Myocyte (in vitro differentiated cells): ENCODE data around the gene ARFIP1. TPM values are rescaled to one million over a fixed set of nuclear protein-coding genes. Genes with fewer than 3 reads are reported as not detected.
"Not testable (repeated sequence)": the region's sequence is repeated elsewhere in the genome, so short reads cannot be mapped to it uniquely, and the experiment has no call there.

Experiments used
- DNase-seq: peaks from one replicate; pipeline ENCODE4 v3.0.0-alpha.2; 2012; ENCODE audit warnings: low read depth
- total RNA-seq: library from RNA; depleted of rRNA; stranded (reverse); fragments of >200 nt; gene quantifications from 2 replicates; pipeline ENCODE4 v1.2.3, GENCODE V29; 2014

The ARFIP1 gene
- total RNA-seq, 1 donor from 2014 or later, result 26.7 TPM

- no peak for DNase-seq
Observed at GRCh38 chr4:152843481-152844090, 63.8 kb downstream of the ARFIP1 start.

DNA sequence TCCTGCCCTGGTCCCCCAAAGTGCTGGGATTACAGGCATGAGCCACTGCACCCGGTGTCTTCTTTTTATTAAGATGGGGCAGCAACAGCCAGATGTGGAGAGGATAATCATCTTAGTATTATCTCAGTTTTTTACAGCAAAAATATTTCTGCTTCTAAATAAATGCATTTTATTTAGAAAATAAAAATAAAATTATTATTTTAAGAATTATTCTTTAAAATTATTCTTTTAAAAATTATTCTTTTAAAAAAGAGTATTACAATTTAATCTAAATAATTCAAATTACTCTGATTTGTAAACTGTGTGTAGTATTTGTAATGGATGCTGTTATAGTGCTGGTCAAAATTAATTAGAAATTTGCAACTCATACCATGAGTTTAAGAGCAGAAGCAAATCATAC, 67.6 kb downstream of the ARFIP1 start:
- DNase-seq, result no peak

DNA sequence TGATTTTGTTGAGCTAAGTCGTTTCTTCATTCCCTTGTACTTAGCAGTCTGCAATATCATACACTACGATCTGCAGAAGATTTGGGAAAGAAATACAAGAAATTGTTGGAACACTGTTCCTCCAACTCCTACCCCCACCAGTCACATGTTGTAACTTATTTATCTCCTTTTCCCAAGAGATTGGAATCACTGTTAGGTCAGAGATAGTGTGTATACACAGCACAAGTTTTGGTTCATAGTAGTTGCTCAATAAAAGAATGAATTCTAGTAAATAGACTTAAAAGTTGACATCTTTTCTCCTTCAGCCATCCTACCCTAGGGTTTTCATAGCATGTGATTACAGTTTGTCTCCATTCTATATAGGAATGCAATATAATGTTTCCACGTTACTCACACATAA, 68.8 kb downstream of the ARFIP1 start:
- no peak for DNase-seq

DNA sequence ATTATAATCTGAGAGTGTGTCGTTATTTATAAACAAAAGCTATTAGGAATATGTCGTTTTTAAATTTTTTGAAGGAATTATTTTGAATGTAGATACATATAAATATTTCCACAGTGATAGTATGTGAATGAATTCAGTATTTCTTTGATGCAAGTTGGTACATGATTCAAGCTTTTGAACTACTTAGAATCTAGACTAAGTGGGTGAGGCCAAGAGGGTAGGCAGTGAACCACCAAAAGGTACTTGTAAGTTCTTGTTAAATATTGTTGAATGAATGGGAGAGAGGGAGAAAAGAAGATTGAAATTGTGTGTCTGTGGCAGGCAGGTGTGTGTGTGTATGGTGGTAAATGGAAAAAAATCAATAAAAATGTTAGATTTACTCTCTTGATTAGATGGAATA, 69.6 kb downstream of the ARFIP1 start:
- DNase-seq, result no peak

DNA sequence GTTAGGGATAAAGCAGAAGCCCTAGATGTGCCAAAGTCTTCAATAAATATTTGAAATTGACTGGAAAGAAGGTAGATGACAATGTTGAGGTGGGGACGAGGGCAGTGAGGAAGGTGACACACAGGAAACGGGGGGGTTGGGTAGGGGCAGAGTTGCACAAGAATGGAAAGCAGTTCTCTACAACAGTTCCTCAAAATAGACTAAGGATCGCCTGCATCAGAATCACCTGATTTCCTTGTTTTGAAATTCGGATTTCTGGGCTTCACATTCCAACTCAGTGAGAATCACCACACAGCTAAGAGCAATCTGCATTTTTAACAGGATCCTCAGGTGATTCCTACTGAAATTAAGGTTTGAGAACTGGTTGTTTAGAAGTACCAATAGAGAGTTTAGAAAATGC, 70.6 kb downstream of the ARFIP1 start:
- no peak for DNase-seq

DNA sequence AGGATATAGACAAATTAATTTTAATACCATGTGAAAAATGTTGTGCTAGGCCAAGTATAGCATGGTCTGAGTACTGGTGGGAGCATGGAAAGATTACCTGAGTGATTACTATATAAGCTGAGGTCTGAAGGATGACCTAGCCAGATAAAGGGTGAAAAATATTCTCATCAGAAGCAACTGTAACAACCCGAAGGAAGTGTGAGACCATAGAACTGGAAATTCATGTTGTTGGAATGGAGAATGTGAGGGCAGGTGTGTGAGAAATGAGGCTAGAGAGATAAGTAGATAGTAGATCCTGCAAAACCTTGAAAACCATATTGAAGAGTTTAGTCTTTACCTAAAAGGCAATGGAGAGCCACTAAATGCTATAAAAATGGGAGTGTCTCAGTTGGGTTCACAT, 71.5 kb downstream of the ARFIP1 start:
- DNase-seq, result no peak

DNA sequence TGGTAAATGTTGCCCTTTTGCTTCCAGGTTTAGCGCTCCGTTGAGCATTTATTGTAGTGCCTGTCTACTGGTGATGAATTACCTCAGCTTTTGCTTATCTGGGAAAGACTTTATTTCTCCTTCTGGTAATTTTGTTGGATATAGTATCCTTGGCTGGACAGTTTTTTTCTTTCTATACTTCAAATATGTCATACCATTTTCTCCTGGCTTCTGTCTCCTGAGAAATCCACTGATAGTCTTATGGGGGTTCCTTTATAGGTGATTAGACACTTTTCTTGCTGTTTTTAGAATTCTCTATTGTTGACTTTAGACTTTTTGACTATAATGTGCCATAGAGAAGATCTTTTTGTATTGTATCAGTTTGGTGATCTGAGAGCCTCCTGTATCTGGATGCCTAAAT, 73.5 kb downstream of the ARFIP1 start:
- DNase-seq, result no peak

- DNase-seq, result not testable (repeated sequence)
Observed at GRCh38 chr4:152854016-152854415, 74.3 kb downstream of the ARFIP1 start.

- no peak for DNase-seq
Observed at GRCh38 chr4:152856960-152857359, 77.2 kb downstream of the ARFIP1 start.

- DNase-seq, result no peak
Observed at GRCh38 chr4:152858934-152859333, 79.2 kb downstream of the ARFIP1 start.

GRCh38 chr4:152860046-152860445, 80.3 kb downstream of the ARFIP1 start:
- no peak for DNase-seq

GRCh38 chr4:152862608-152863007, 82.9 kb downstream of the ARFIP1 start:
- no peak for DNase-seq

- no peak for DNase-seq
Observed at GRCh38 chr4:152864361-152864760, 84.6 kb downstream of the ARFIP1 start.

DNA sequence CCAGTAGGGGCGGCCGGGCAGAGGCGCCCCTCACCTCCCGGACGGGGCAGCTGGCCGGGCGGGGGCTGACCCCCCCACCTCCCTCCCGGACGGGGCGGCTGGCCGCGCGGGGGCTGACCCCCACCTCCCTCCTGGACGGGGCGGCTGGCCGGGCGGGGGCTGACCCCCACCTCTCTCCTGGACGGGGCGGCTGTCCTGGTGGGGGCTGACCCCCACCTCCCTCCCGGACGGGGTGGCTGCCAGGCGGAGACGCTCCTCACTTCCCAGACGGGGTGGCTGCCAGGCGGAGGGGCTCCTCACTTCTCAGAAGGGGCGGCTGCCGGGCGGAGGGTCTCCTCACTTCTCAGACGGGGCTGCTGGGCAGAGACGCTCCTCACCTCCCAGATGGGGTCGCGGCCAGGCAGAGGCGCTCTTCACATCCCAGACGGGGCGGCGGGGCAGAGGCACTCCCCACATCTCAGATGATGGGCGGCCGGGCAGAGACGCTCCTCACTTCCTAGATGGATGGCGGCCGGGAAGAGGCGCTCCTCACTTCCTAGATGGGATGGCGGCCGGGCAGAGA, 86.8 kb downstream of the ARFIP1 start:
- not testable (repeated sequence) for DNase-seq

DNA sequence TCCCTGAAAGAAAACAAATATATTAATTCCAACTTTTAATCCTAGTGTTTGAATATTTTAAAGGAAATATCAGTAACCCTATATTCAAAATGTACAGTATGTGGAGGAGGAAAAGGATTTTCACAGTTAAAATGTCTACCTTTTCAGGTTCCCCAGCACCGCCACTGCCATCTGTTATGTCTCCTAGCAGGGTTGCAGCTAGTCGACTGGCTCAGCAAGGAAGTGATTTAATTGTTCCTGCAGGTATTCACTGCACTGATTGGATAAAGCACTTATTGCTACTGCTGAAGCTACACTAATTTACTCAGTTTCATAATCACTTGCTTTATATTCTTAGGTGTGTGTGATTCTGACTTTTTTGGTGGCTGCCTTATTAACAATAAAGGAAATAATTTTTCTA, 90.9 kb downstream of the ARFIP1 start:
- DNase-seq, result no peak

DNA sequence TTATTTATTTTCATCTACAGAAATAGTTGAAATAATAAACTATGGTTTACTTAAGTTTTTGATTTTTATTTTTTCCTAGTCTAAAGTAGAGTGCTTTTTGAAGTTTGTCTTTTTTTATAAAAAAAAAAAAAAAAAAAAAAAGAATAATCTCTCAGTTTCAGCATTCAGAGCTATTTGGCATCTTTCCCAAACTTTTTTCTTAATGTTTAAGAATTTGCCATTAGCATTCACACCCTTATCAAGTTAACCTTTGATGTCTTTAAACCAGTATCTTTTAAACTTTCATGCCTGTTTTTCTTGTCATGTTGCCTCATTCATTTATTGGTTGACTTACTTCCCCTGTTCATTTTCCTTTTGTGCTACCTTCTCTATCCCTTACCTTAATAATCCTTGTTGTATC, 95.5 kb downstream of the ARFIP1 start:
- DNase-seq, result no peak

DNA sequence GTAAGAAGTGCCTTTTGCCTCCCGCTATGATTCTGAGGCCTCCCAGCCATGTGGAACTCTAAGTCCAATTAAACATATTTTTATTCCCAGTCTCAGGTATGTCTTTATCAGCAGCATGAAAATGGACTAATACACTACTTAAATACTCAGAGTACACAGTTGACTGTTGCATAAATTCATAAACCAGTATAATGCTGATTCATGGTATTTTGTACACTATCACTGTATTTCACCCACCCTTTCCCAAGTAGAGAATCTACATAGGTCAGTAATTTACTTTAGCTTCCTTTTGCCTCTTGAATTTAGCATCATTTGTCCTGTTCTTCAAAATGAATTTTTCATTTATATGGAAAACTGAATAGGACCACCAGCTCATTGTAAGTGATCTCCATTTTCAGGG, 98.1 kb downstream of the ARFIP1 start:
- no peak for DNase-seq

DNA sequence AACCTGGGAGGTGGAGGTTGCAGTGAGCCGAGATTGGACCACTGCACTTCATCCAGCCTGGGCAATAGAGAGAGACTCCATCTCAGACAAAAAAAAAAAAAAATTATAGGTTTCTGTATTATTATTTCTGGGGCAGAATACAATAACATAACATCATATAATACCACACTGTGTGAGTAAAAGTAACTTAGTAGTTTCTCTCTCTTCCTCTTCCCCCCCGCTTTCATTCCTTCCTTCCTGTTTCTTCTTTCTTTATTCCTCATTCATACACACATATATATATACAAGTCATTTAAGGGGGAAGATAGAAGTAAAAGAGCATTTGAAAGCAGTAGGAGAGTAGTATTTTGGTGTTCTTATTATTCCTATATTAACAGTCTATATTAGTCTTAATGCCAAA, 100.5 kb downstream of the ARFIP1 start:
- no peak for DNase-seq

DNA sequence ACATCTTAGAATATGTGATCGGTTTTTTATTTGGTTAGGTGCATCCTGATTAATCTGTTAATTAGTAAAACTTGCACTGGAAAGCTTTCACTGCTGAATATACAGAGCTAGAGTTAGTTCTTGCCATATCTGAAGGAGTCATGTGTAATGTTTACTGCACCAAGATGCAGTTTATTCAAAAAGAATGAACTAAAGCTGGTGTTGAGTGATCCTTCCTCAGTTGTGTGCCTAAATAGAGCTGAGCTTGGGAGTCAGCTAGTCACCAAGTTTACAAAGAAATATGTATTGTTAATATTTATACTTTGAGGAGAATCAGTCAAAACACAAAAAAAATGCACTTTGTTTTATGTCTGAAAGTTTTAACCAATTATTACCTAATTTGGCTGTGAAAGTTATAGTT, 102.2 kb downstream of the ARFIP1 start:
- no peak for DNase-seq

DNA sequence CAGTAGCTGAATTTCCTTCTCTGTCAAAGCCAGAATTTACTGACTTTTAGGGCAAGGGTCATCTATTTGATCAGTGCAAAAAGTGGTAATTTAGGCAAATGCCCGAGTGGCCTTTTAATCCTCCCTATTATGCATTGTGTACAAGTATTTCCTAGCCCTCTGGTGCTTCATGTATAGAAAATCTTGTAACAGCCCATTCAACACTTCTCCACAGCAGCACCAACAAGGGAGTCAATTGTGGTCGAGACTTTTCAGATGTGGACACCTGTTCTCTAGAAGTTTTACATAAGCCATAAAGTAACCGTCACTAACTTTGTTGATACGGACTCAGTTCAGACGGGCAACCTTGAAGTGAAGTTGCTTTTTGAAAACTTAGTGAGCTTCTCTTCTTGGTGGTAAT, 105.4 kb downstream of the ARFIP1 start:
- no peak for DNase-seq

DNA sequence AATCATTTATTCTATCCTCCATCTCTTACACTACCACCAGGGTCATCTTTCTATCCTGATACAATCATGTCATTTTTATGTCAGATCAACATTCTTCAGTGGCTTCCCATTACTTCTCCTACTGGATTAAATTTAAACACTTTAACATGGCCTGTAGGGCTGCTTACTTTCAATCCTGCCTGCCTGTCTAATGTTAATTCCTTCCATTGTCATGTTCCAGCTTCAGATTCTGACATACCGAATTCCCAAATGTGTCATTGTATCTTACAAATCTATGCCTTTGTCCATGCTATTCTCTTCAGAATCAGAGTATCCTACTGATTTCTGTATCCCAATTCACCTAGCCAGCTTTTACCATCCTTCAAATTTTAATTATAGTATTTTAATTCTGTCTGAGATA, 106.4 kb downstream of the ARFIP1 start:
- DNase-seq, result no peak

DNA sequence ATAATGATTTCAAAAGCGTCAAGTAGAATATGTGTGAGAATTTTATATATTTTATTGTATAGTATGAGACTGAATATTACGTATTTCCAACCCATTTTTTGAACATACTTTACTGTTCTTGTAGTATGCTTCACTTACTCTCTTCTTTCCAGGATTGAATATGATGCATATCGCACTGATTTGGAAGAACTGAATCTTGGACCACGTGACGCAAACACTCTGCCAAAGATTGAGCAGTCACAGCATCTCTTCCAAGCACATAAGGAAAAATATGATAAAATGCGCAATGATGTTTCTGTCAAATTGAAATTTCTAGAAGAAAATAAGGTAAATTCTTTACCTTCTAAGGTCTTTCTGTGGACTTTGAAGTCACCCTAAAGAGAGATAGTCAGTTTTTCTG, 108.2 kb downstream of the ARFIP1 start:
- DNase-seq, result no peak

DNA sequence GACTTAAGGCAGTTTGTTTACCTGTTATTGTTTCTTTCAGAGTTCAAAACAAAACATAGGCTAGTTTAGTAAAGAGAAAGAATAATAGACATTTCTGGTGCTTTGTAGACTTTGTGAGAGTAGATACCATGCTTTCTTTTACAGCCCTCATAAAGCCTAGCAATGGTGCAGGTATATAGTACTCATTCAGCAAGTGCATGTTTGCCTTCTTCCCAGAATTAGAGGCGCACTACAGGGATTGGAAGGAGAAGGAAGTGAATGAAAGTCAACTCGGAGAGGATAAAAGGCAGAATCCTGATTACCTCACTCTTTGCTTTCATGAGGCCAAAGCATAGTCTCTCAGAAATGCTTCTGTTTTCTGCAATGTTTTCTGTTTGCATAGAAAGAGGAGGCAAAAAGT, 113.2 kb downstream of the ARFIP1 start:
- no peak for DNase-seq

DNA sequence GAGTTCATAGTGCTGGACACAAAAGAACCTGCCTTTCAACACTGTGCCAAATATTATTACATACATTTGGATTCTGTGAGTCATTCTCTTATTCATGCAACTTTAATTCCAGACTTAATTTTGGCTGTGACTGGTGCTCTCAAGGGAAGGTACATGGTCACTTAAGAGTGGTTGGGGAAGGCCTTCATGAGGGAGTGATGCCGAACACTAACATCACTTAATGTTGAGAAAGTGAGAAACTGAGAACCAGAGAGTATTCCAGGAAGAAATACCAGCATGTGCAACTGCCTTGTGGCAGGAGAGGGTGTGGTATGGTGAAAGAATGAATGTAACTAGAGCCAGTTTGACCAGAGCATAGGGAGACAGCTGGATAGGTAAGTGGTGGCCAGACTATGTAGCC, 114.9 kb downstream of the ARFIP1 start:
- peak; percentile 16 for DNase-seq
